Measurements from ENCODE around the gene DDX51. TPM values are rescaled to one million over a fixed set of nuclear protein-coding genes. Genes with fewer than 3 reads are reported as not detected.
"Not testable (repeated sequence)": the region's sequence is repeated elsewhere in the genome, so short reads cannot be mapped to it uniquely, and the experiment has no call there.

Gene DDX51
- total RNA-seq, 2 experiments from 2014 or later: 25.2 to 27.5 TPM

DNA sequence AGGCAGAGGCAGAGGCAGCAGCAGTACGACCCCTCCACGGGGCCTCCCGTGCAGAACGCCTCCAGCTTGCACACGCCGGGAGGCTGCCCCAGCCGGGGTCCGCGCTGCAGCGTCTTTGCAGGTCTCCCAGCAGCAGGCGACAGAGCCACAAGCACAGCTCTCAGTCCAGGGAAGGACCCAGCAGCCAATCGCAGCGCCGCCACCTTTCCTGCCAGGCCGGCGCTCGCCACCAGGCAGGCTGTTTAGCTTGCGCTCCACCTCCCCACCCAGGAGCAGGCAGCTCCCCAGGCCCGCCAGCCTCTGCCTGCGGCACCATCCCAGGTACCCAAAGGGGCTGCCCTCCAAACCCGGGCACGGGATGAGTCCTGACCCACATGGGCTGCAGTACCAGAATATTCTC lies 25.2 kb downstream of the DDX51 start:
- no peak overlapping the region for H3K27ac Mint-ChIP-seq
- H3K4me3 Mint-ChIP-seq: no peak overlapping the region
- POLR2A ChIA-PET: no interaction called here
- H3K9me3 Mint-ChIP-seq: no peaks in the 10 kb centered on the region
- no peaks in the 10 kb centered on the region for H3K36me3 Mint-ChIP-seq (ENCODE audit: low read depth)
- CTCF ChIA-PET: interaction anchor here (1.1 kb wide), 1 partner anchor 12 kb away, joined by 3 read pairs; no protein-coding TSS in a partner anchor
- H3K4me1 Mint-ChIP-seq: no peaks in the 10 kb centered on the region
- no peak for DNase-seq
- no peaks in the 10 kb centered on the region for H3K27me3 Mint-ChIP-seq

DNA sequence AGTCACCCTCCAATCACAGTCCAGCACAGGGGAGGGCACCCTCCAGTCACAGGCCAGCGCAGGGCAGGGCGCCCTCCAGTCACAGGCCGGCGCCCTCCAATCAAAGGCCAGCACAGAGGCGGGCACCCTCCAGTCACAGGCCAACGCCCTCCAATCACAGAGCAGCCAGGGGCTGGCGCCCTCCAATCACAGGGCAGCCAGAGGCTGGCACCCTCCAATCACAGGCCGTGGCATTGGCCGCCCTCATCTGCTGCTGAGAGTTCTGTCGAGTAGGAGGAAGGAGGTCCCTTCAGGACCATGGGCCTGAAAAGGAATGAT lies 26.6 kb downstream of the DDX51 start:
- ChIA-PET CTCF (interaction anchor here (0.6 kb wide), 1 partner anchor 69 kb away, joined by 4 read pairs; no protein-coding TSS in a partner anchor), POLR2A (no interaction called here)
- H3K36me3 Mint-ChIP-seq (ENCODE audit: low read depth): no peaks in the 10 kb centered on the region
- no peaks in the 10 kb centered on the region for H3K9me3 Mint-ChIP-seq
- DNase-seq: no peak
- no peak overlapping the region for H3K4me3 Mint-ChIP-seq
- H3K27me3 Mint-ChIP-seq: no peaks in the 10 kb centered on the region
- H3K4me1 Mint-ChIP-seq: no peaks in the 10 kb centered on the region
- no peak overlapping the region for H3K27ac Mint-ChIP-seq

DNA sequence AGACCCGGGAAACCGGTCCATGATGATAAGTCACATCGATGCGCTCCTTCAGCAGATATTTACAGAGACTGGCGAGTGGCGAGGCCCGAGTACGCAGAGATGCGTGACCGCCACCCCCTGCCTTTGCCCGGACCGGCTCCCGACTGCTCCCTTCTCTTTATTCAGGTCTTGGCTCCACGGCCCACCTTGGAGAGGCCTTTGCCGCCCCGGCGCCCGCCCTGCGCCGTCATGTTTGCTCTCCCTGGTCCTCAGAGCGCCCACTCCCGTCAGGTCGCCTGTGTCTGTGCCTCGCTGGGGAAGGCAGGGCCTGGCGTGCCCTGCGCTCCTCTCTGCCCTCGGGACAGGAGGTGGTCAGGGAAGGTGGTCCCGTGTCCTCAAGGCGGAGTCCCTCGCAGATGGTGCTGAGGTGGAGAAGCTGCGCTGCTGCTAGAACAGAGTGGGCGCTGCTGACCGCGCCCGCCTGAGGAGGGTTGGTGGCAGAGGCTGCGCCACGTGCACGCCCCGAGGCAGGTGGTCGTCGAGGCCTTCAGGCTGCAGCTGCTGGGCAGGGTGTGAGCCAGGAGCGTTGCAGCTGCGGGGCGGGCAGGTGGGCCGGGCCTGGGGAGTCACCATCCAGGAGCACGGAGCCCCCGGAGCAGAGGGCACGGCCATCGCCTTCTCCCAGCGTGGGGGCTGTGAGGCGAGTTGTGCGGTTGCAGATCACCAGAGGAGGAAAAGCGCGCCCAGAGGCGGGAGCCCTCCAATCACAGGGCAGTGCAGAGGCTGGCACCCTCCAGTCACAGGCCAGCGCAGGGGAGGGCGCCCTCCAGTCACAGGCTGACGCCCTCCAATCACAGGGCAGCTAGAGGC lies 27.2 kb downstream of the DDX51 start:
- Mint-ChIP-seq H3K4me3 (no peak overlapping the region), H3K4me1 (no peaks in the 10 kb centered on the region), H3K36me3 (ENCODE audit: low read depth) (no peaks in the 10 kb centered on the region), H3K27me3 (no peaks in the 10 kb centered on the region), H3K27ac (no peak overlapping the region), H3K9me3 (no peaks in the 10 kb centered on the region)
- DNase-seq: no peak
- POLR2A ChIA-PET: no interaction called here
- CTCF ChIA-PET: interaction anchor here (0.6 kb wide), 1 partner anchor 69 kb away, joined by 4 read pairs; no protein-coding TSS in a partner anchor

DNA sequence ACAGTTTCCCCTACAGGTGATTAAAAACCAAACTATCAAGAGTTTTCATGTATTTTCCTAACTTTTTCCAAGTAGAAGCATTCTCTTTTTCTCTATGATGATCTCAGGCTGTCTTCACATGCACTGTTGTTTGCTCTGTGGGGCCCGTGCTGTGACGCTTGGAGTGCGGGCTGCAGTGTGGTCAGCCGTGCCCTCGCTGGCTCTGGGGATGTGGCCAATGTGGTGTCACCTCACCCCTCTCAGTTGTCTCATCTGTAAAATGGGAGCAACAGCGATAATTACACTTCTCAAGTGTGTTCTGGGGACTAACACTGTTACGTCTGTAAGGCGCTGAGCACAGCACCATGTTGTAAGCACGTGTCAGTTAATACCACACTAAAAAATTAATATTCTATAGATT lies 28.6 kb downstream of the DDX51 start:
- no peaks in the 10 kb centered on the region for H3K4me1 Mint-ChIP-seq
- no peak overlapping the region for H3K27ac Mint-ChIP-seq
- H3K36me3 Mint-ChIP-seq (ENCODE audit: low read depth): no peaks in the 10 kb centered on the region
- ChIA-PET POLR2A (no interaction called here), CTCF (no interaction called here)
- H3K9me3 Mint-ChIP-seq: no peaks in the 10 kb centered on the region
- H3K27me3 Mint-ChIP-seq: no peaks in the 10 kb centered on the region
- DNase-seq: no peak
- no peak overlapping the region for H3K4me3 Mint-ChIP-seq

DNA sequence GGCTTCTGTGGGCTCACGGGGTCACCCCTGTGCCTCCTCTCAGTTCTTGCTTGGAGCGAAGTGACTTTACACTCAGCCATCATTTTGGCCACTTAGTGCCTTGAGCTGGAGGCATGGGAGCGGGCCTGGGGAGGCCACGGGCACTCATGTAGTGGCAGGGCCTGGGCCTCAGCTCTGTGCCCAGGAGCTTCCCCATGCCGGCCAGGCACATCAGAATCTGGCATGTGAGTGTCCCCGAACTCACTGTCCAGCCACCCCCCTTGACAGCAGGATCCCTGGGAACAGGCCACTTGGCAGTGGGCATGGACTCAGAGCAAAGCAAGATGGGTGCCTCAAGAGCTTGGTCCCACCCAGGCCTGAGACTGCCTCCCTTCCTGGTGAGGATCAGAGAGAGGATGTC lies 29.5 kb downstream of the DDX51 start:
- Mint-ChIP-seq H3K27me3 (no peaks in the 10 kb centered on the region), H3K4me3 (no peak overlapping the region), H3K9me3 (no peaks in the 10 kb centered on the region), H3K36me3 (ENCODE audit: low read depth) (peaks cover 4% of the 10 kb centered on the region), H3K27ac (no peak overlapping the region), H3K4me1 (no peaks in the 10 kb centered on the region)
- POLR2A ChIA-PET: no interaction called here
- no peak for DNase-seq
- CTCF ChIA-PET: no interaction called here

DNA sequence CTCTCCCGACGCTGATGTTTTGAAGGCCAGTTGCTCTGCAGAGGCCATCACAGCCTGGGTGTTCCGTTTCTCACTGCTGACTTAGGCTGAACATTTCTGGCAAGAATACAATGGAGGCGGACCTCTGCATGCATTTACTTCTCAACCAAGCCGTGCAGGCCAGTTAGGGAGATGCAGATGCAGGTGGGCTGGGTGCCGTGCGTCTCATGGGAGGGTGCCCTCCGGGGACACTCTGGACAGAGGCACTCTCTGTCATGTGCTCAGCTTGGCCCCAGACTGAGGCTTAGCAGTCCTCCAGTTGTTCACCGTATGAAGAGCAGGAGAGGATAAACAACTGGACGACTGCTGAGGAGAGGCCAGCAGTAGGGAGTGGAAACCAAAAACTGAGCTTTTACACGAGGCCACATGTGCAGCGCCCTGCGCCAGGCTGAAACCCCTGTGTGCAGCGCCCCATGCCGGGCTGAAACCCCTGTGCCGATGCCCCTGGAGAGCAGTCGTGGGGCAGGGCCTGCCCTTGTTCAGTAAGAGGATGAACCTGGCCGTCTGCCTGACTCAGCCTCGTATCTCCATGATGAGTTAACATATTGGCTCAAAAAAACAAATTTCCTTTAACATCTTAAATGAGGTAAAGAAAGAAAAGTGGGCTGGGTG lies 32.3 kb downstream of the DDX51 start:
- no peak overlapping the region for H3K27ac Mint-ChIP-seq
- H3K36me3 Mint-ChIP-seq (ENCODE audit: low read depth): peaks cover 5% of the 10 kb centered on the region
- no peaks in the 10 kb centered on the region for H3K27me3 Mint-ChIP-seq
- DNase-seq: no peak
- POLR2A ChIA-PET: no interaction called here
- CTCF ChIA-PET: interaction anchor here (1.5 kb wide), 1 partner anchor 42 kb away, joined by 3 read pairs; no protein-coding TSS in a partner anchor
- no peak overlapping the region for H3K4me3 Mint-ChIP-seq
- H3K4me1 Mint-ChIP-seq: no peaks in the 10 kb centered on the region
- no peaks in the 10 kb centered on the region for H3K9me3 Mint-ChIP-seq

DNA sequence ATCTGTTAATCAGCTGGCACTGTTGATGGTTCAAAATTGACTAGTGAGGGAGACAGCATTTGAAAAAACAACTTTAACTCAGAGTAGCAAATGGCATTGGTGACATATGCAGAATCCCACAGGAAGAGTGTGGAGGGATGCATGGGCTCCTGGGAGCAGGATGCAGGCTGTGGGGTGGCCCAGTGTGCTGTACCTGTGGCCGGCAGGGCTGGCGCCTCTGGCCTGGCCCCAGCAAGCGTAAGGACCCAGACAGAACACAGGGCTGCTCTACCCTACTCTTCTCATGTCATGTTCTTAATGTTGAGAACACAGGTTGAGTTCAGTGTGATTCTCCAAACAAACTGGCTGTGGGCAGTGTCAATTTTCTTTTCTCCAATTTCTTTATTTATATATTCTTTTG lies 33.4 kb downstream of the DDX51 start:
- no peak for DNase-seq
- Mint-ChIP-seq H3K9me3 (no peaks in the 10 kb centered on the region), H3K36me3 (ENCODE audit: low read depth) (peaks cover 5% of the 10 kb centered on the region), H3K4me1 (no peaks in the 10 kb centered on the region), H3K4me3 (no peak overlapping the region), H3K27ac (no peak overlapping the region), H3K27me3 (no peaks in the 10 kb centered on the region)
- ChIA-PET POLR2A (no interaction called here), CTCF (no interaction called here)

DNA sequence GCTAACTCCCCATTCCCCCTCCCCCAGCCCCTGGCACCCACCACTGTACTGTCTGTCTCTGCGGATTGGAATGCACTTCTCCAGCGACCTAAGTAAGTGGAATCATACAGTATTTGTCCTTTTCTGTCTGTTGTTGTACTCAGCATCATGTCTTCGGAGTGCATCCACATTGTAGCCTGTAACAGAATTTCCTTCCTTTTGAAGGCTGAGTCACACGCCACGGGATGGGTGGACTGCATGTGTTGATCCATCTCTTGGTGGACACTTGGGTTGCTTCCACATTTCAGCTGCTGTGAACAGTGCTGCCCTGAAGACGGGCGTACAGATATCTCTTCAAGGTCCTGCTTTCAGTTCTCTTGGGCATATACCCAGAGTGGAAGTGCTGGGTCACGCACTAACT lies 34.4 kb downstream of the DDX51 start:
- CTCF ChIA-PET: no interaction called here

DNA sequence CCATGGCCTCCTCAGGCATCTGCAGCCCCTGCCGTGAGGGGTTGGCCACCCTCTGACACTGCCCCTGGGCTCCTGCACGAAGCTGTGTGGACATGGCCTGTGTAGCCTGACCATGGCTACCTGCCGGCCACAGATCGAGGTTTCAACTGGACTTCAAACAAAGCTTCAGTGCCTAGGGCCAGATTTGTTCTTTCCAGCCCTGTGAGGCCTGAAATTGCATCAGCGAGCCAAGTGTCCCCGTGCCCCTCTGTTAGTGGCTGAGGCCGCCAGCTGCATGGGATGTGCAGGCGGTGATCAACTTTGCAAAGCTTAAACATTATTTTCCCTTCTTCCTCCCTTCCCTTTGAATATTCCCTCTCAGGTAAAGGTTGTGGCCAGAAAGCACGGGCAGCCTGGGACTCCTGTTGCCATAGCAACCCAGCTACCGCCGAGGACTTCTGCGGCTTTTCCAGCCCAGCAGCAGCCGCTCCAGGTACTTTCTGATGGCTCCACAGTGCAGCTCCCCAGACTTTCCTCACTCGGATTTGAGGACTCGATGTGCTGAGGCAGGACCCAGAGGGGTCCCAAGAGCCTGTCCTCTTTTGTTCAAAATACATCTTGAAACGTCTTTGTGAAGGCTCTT lies 35.8 kb downstream of the DDX51 start:
- Mint-ChIP-seq H3K4me1 (no peaks in the 10 kb centered on the region), H3K4me3 (no peak overlapping the region), H3K27ac (no peak overlapping the region), H3K9me3 (no peaks in the 10 kb centered on the region), H3K36me3 (ENCODE audit: low read depth) (peaks cover 5% of the 10 kb centered on the region), H3K27me3 (no peaks in the 10 kb centered on the region)
- ChIA-PET POLR2A (no interaction called here), CTCF (no interaction called here)
- DNase-seq: no peak

More for the DNA sequence above, 34.4 kb downstream of the DDX51 start:
- Mint-ChIP-seq H3K36me3 (ENCODE audit: low read depth) (peaks cover 5% of the 10 kb centered on the region), H3K27me3 (no peaks in the 10 kb centered on the region), H3K9me3 (no peaks in the 10 kb centered on the region), H3K4me1 (no peaks in the 10 kb centered on the region), H3K27ac (peak overlapping the region; percentile 57), H3K4me3 (no peak overlapping the region)
- POLR2A ChIA-PET: no interaction called here
- DNase-seq: no peak

DNA sequence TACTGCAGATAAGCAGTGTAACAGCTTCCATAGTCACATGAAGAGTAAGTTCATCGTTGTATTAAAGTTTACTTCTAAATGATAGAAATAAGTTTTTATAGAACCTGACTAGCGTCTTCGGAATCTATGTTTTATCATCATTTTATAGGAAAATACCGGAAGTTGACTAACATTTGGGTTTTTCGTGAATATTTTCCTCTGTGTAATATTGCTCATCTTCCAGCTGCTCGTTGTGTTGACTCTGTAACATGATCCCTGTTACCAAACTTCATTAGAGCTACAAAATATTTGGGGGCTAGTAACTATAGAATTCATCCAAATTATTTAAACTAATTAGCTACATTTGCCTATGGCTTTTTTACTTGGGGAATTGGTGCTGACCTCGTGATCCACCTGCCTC lies 37.2 kb downstream of the DDX51 start:
- Mint-ChIP-seq H3K9me3 (no peaks in the 10 kb centered on the region), H3K27ac (no peak overlapping the region), H3K27me3 (no peaks in the 10 kb centered on the region), H3K36me3 (ENCODE audit: low read depth) (peaks cover 5% of the 10 kb centered on the region), H3K4me3 (no peak overlapping the region), H3K4me1 (no peaks in the 10 kb centered on the region)
- DNase-seq: no peak
- CTCF ChIA-PET: interaction anchor here (0.9 kb wide), 1 partner anchor 12 kb away, joined by 3 read pairs; no protein-coding TSS in a partner anchor
- POLR2A ChIA-PET: no interaction called here

DNA sequence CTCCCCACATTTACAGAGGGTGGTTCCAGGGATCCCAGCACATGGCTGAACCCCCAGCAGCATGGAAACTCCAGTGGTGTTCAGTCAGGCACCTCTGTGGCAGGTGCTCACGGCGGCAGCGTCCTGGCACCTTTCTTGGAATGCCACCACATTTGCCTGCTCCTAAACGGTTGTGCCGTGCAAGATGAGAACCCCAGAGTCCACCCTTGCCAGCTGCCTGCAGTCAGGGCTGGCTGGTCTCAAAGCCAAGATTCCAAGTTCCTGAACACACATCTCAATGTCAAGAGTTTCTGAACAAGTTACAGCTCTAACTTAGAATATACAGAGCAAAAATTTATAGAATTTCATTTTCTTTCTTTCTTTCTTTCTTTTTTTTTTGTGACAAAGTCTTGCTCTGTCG lies 38.7 kb downstream of the DDX51 start:
- Mint-ChIP-seq H3K27ac (no peak overlapping the region), H3K4me3 (no peak overlapping the region), H3K4me1 (no peaks in the 10 kb centered on the region), H3K36me3 (ENCODE audit: low read depth) (peaks cover 5% of the 10 kb centered on the region), H3K27me3 (no peaks in the 10 kb centered on the region), H3K9me3 (no peaks in the 10 kb centered on the region)
- POLR2A ChIA-PET: no interaction called here
- DNase-seq: no peak
- CTCF ChIA-PET: no interaction called here

DNA sequence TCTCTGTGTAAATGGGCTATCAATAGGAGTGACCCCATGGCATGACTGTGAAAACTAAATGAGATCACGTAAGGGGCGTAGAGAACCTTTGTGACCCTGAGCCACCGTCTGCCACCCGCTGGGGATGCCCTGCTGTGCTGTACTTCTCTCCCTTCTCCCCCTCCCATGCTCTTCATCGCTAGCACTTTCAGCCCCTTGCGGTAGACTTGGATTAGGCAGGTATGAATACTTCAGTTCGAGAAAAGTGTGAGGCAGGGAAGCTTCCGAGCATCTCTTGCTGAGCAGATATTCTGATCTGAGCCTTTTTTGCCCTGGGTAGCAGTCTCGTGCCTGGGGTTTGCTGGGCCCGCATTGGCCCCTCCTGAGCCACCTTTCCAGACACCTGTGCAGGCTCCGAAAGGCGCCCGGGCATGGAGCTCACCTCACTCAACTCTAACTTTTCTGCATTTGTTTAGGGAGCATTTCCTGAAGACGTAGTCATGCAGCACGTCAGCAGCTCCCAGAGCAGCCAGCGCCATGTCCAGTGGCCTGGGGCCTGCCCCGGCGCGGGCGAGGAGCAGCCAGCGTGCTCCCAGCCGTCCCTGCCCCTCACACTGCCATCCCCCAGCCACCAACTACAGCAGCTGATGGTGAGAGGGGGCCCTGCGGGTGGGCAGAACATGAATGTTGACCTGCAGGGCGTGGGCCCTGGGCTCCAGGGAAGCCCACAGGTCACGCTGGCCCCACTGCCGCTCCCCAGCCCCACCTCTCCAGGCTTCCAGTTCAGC lies 40.4 kb downstream of the DDX51 start:
- no peak for DNase-seq
- POLR2A ChIA-PET: no interaction called here
- CTCF ChIA-PET: interaction anchor here (1.5 kb wide), 1 partner anchor 50 kb away, joined by 4 read pairs; no protein-coding TSS in a partner anchor
- Mint-ChIP-seq H3K9me3 (no peaks in the 10 kb centered on the region), H3K27me3 (no peaks in the 10 kb centered on the region), H3K36me3 (ENCODE audit: low read depth) (peaks cover 3% of the 10 kb centered on the region), H3K4me3 (no peak overlapping the region), H3K4me1 (no peaks in the 10 kb centered on the region), H3K27ac (no peak overlapping the region)

DNA sequence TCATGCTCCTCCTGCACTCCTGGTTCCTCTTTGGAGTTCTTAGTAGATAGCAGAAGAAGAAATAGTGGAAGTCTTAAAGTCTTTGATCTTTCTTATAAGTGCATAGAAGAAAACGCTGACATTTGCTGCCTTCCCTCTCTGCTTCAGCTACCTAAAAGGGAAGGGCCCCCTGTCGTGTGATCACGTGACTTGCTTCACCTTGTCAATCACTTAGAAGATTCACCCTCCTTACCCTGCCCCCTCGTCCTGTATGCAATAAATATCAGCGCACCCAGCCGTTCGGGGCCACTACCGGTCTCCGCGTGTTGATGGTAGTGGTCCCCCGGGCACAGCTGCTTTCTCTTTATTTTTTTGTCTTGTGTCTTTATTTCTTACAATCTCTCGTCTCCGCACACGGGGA lies 41.0 kb downstream of the DDX51 start:
- H3K4me3 Mint-ChIP-seq; H3K4me1 Mint-ChIP-seq; DNase-seq; H3K36me3 Mint-ChIP-seq (ENCODE audit: low read depth); H3K27me3 Mint-ChIP-seq; POLR2A ChIA-PET; H3K9me3 Mint-ChIP-seq; H3K27ac Mint-ChIP-seq: not testable (repeated sequence)
- CTCF ChIA-PET: interaction anchor here (1.5 kb wide), 1 partner anchor 50 kb away, joined by 4 read pairs; no protein-coding TSS in a partner anchor
